ENCODE data around the gene RHBDF1. TPM values are rescaled to one million over a fixed set of nuclear protein-coding genes. Genes with fewer than 3 reads are reported as not detected.
A peak's percentile ranks its signal among the peaks of the same experiment; 100 is the strongest.

RHBDF1 gene
- polyA plus RNA-seq, 1 of the 3 experiments (the other 2 are of a cell fraction): 54.1 TPM

GRCh38 chr16:53346-54236 is 18.8 kb downstream of the RHBDF1 start, which contains the start of the genes POLR3K and SNRNP25 (continued):
- TF ChIP-seq EZH2phosphoT487 (IDR thresholded peaks at IDR 0.05; ENCODE audit: borderline replicate concordance, low read depth) (no peak), FOXM1 (IDR thresholded peaks at IDR 0.05; ENCODE audit: low read depth) (no peak), TCF12 (IDR thresholded peaks at IDR 0.05) (no peak), RFX5 (IDR thresholded peaks at IDR 0.05; ENCODE audit: low read length) (peak; percentile 73), SMC3 (IDR thresholded peaks at IDR 0.05; ENCODE audit: low read depth, low read length) (0 out of 2 replicates have a peak, but pooled peaks have one; percentile 4), RAD21 (IDR thresholded peaks at IDR 0.05; ENCODE audit: low read length) (no peak), USF1 (IDR thresholded peaks at IDR 0.05; ENCODE audit: borderline replicate concordance, low read depth) (no peak), GATA2 (CRISPR knock-in tag; IDR thresholded peaks at IDR 0.05) (no peak), JUND (IDR thresholded peaks at IDR 0.05) (no peak), EP300 (IDR thresholded peaks at IDR 0.05; ENCODE audit: borderline replicate concordance in 1 of 2, low read depth in 1 of 2, low read length in 1 of 2) (no peak), NRF1 (IDR thresholded peaks at IDR 0.05; ENCODE audit: low read depth, low read length) (peak; percentile 83), ZBTB33 (IDR thresholded peaks at IDR 0.05; ENCODE audit: borderline replicate concordance, low read depth) (no peak), MEF2A (IDR thresholded peaks at IDR 0.05; ENCODE audit: borderline replicate concordance, low read depth) (no peak), POLR2AphosphoS5 (IDR thresholded peaks at IDR 0.05; ENCODE audit: low read depth, low read length) (peak; percentile 70), RCOR1 (IDR thresholded peaks at IDR 0.05; ENCODE audit: low read length) (no peak), TAF1 (IDR thresholded peaks at IDR 0.05; ENCODE audit: borderline replicate concordance, low read depth, low read length) (peak; percentile 28; the same call in 1 of the 2 replicates), TEAD4 (IDR thresholded peaks at IDR 0.05; ENCODE audit: borderline replicate concordance, insufficient read depth) (no peak), USF2 (IDR thresholded peaks at IDR 0.05; ENCODE audit: borderline replicate concordance, low read depth, low read length) (no peak), FOXJ3 (CRISPR knock-in tag; IDR thresholded peaks at IDR 0.05) (no peak), PBX3 (IDR thresholded peaks at IDR 0.05) (peak; percentile 95), RXRA (IDR thresholded peaks at IDR 0.05; ENCODE audit: borderline replicate concordance, low read depth) (no peak), REST (IDR thresholded peaks at IDR 0.05; ENCODE audit: low read depth, low read length) (0 out of 2 replicates have a peak, but pooled peaks have one; percentile 16), FOSL2 (IDR thresholded peaks at IDR 0.05; ENCODE audit: borderline replicate concordance, low read depth) (no peak), ELF1 (IDR thresholded peaks at IDR 0.05) (peak; percentile 7; the same call in 1 of the 2 replicates)

Data from SK-N-SH (cell line).